Left forelimb (tissue), 1 donor: ENCODE results near the gene IREB2.

Source experiments
- DNase-seq: peaks from one replicate; pipeline ENCODE4 v3.0.0-alpha.2; 2018; ENCODE audit warnings: low spot score

IREB2 gene

GRCh38 chr15:78550815-78551214 is 112.8 kb downstream of the IREB2 start:
- DNase-seq: no peak
